HFFc6 (cell line): ENCODE results near the gene CAPN11. TPM values are rescaled to one million over a fixed set of nuclear protein-coding genes. Genes with fewer than 3 reads are reported as not detected.

Source experiments
- DNase-seq: peaks from one replicate; pipeline ENCODE4 v3.0.0-alpha.2; 2018
- H3K27ac Mint-ChIP-seq: 2 replicates; pipeline ENCODE4 v1.8.0; 2020; ENCODE audit warnings: mild to moderate bottlenecking, mixed read lengths
- H3K27me3 Mint-ChIP-seq: 2 replicates; pipeline ENCODE4 v1.8.0; 2021; ENCODE audit warnings: mild to moderate bottlenecking, moderate library complexity, mixed read lengths; ENCODE audit not compliant: insufficient read depth
- H3K36me3 Mint-ChIP-seq: 2 replicates; pipeline ENCODE4 v1.8.0; 2021; ENCODE audit warnings: low read depth, mixed read lengths
- H3K4me1 Mint-ChIP-seq: 2 replicates; pipeline ENCODE4 v1.8.0; 2020; ENCODE audit warnings: low read depth, mixed read lengths
- H3K4me3 Mint-ChIP-seq: 2 replicates; pipeline ENCODE4 v1.8.0; 2020; ENCODE audit warnings: mild to moderate bottlenecking, moderate library complexity, mixed read lengths
- H3K9me3 Mint-ChIP-seq: 2 replicates; pipeline ENCODE4 v1.8.0; 2020; ENCODE audit warnings: mild to moderate bottlenecking, mixed read lengths
- total RNA-seq, 6 experiments: library from RNA; stranded (reverse); fragmentation: NEBNext Ultra II Directional; extraction: Animal tissue kit (Norgen Biotek cat#: 25700); gene quantifications; 2 replicates in 1 of 6; 3 replicates in 5 of 6; pipeline ENCODE4 v1.2.3, GENCODE V29; 2021
- TF ChIP-seq, protein P1 (sequence below): fragments of 200-600 bp; sonication (generic); IDR thresholded peaks from 2 replicates; pipeline ENCODE4 v1.5.0; 2021; ENCODE audit warnings: antibody characterized with exemption, mild to moderate bottlenecking

The CAPN11 gene
- total RNA-seq, 6 experiments from 2014 or later, result not detected

DNA sequence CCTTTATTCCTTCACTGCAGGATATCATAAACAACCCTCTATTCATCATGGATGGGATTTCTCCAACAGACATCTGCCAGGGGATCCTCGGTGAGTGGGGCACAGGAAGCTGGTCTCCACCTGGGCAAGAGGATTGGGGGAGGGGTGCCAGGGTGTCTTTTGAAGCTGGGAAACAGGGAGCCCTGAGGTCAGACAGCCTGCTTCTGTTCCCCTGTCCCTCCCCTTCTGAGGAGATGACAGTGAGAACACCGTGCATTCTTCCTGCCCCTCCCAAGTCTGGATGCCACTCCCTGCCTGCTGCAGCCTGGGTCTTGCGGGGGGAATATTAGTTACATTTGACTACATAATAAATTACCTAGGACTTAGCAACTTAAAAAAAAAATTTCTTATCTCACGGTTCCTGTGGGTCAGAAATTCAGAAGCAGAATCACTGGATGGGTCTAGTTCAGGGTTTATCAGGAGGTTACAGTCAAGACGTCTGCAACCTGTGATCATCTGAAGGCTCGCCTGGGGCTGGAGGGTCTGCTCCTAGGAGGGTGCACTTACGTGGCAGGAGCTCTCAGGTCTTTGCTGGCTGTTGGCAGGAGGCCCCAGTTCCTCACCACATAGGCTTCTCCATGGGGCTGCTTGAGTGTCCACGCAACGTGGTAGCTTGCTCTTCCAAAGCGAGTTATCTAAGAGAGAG lies 11.4 kb downstream of the CAPN11 start:
- Mint-ChIP-seq H3K27ac (no peak overlapping the region), H3K4me3 (no peak overlapping the region), H3K9me3 (no peaks in the 10 kb centered on the region), H3K27me3 (peaks cover 29% of the 10 kb centered on the region), H3K4me1 (peaks cover 17% of the 10 kb centered on the region), H3K36me3 (no peaks in the 10 kb centered on the region)
- DNase-seq, result no peak
- TF ChIP-seq, protein P1, sequence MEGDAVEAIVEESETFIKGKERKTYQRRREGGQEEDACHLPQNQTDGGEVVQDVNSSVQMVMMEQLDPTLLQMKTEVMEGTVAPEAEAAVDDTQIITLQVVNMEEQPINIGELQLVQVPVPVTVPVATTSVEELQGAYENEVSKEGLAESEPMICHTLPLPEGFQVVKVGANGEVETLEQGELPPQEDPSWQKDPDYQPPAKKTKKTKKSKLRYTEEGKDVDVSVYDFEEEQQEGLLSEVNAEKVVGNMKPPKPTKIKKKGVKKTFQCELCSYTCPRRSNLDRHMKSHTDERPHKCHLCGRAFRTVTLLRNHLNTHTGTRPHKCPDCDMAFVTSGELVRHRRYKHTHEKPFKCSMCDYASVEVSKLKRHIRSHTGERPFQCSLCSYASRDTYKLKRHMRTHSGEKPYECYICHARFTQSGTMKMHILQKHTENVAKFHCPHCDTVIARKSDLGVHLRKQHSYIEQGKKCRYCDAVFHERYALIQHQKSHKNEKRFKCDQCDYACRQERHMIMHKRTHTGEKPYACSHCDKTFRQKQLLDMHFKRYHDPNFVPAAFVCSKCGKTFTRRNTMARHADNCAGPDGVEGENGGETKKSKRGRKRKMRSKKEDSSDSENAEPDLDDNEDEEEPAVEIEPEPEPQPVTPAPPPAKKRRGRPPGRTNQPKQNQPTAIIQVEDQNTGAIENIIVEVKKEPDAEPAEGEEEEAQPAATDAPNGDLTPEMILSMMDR, result no peak

DNA sequence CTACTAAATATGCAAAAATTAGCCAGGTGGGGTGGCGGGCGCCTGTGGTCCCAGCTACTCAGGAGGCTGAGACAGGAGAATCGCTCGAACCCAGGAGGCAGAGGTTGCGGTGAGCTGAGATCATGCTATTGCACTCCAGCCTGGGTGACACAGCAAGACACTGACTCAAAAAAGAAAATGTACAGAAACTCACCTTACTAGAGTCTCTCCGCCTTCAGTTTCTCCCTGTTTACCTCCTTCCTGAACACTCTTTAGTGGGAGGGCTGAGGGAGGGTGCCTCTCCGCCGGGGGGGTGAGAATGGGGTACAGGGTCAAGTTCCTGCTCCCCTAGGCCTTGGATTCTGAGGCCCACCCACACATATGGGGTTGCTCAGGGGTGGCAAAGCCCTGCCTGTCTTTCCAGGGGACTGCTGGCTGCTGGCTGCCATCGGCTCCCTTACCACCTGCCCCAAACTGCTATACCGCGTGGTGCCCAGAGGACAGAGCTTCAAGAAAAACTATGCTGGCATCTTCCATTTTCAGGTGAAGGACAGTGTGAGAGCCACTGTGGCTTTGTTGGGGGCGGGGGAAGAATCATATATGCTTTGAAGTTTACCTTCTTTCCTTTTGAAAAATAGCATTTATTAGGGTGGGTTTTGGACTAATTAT lies 13.4 kb downstream of the CAPN11 start:
- Mint-ChIP-seq H3K27me3 (peaks cover 22% of the 10 kb centered on the region), H3K4me1 (peaks cover 26% of the 10 kb centered on the region), H3K27ac (no peak overlapping the region), H3K36me3 (no peaks in the 10 kb centered on the region), H3K9me3 (no peaks in the 10 kb centered on the region), H3K4me3 (no peak overlapping the region)
- TF ChIP-seq, protein P1, result no peak
- no peak for DNase-seq

DNA sequence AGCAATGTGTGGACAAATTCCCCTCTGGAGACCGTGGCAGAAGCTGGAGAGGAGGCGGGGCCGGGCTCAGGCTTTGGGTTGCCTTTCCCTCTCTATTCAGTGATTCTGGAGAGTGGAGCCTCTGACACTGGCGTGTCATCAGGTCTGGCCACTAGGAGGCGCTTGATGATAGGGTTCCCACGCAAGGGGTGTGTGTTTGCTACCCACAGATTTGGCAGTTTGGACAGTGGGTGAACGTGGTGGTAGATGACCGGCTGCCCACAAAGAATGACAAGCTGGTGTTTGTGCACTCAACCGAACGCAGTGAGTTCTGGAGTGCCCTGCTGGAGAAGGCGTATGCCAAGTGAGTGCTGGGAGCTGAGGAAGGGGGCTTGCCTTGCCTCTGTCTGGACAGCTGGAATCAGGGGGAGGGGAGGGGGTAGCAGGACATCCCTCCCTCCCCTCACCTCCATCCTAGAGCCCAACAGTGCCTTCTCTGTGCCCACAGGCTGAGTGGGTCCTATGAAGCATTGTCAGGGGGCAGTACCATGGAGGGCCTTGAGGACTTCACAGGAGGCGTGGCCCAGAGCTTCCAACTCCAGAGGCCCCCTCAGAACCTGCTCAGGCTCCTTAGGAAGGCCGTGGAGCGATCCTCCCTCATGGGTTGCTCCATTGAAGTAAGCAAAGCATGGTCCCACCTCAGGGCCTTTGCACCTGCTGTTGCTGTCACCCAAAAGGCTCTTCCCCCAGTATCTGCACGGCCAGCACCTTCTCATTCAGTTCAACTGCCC lies 14.3 kb downstream of the CAPN11 start:
- H3K4me3 Mint-ChIP-seq, result no peak overlapping the region
- no peaks in the 10 kb centered on the region for H3K36me3 Mint-ChIP-seq
- H3K27ac Mint-ChIP-seq, result no peak overlapping the region
- DNase-seq, result peak; percentile 72
- H3K9me3 Mint-ChIP-seq, result no peaks in the 10 kb centered on the region
- TF ChIP-seq, protein P1, result peak; percentile 96
- peaks cover 35% of the 10 kb centered on the region for H3K4me1 Mint-ChIP-seq
- H3K27me3 Mint-ChIP-seq, result peaks cover 20% of the 10 kb centered on the region

DNA sequence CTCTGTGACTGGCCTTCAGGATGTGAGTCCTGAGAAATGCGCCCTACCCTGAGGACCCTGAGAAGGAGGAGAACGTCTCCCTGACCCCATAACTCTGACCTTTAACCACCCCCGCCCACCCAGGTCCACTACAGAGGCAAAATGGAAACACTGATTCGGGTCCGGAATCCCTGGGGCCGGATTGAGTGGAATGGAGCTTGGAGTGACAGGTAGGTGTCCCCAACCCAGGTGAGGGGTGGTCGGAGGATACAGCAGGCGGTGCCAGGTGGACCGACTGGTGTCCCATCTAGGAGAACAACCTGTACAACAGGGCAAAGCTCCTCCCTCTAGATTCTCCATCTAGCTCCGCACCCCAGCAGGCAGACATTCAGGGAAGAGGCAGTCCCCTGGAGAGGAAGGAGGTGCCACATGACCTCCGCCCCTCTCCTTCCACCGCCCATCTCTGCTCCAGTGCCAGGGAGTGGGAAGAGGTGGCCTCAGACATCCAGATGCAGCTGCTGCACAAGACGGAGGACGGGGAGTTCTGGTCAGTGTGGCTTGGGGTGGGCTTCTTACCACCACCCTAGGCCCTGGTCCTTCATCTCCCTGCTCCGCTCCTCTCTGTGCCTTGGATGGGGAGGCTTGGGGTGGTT lies 17.6 kb downstream of the CAPN11 start:
- no peak for DNase-seq
- Mint-ChIP-seq H3K36me3 (no peaks in the 10 kb centered on the region), H3K27me3 (peaks cover 1% of the 10 kb centered on the region; the same call in 1 of the 2 replicates), H3K27ac (no peak overlapping the region), H3K4me1 (peaks cover 57% of the 10 kb centered on the region), H3K9me3 (no peaks in the 10 kb centered on the region), H3K4me3 (no peak overlapping the region)
- TF ChIP-seq, protein P1, result no peak

DNA sequence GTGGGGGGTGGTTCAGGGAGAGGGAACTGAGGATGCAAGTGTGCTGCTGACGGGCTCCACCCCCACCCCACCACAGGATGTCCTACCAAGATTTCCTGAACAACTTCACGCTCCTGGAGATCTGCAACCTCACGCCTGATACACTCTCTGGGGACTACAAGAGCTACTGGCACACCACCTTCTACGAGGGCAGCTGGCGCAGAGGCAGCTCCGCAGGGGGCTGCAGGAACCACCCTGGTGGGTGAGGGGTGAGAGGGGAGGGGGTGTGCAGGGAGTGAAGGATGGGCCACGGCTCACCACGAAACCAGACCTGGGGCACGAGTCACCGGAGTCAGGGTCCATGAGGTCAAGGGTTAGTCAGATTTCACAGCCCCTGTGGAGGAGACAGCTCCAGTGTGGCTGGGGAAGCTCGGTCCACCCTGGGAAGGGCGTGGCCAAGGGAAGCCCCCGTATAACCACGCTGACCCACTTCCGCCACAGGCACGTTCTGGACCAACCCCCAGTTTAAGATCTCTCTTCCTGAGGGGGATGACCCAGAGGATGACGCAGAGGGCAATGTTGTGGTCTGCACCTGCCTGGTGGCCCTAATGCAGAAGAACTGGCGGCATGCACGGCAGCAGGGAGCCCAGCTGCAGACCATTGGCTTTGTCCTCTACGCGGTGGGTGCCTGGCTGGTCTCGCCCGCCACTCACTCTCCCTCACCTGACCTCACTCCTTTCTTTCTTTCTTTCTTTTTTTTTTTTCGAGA lies 18.3 kb downstream of the CAPN11 start:
- H3K27ac Mint-ChIP-seq, result peak overlapping the region; percentile 85
- no peaks in the 10 kb centered on the region for H3K9me3 Mint-ChIP-seq
- TF ChIP-seq, protein P1, result no peak
- H3K36me3 Mint-ChIP-seq, result no peaks in the 10 kb centered on the region
- H3K27me3 Mint-ChIP-seq, result no peaks in the 10 kb centered on the region
- no peak for DNase-seq
- H3K4me1 Mint-ChIP-seq, result peaks cover 57% of the 10 kb centered on the region
- no peak overlapping the region for H3K4me3 Mint-ChIP-seq
